Esophagus muscularis mucosa (tissue), 4 donors: ENCODE measurements around the gene PPP6R3. TPM values are rescaled to one million over a fixed set of nuclear protein-coding genes. Genes with fewer than 3 reads are reported as not detected.

Experiments
- DNase-seq: peaks from one replicate; pipeline ENCODE4 v3.0.0-alpha.2; 2017; ENCODE audit errors: extremely low spot score
- H3K27ac ChIP-seq, 4 donors: fragments of 200-600 bp; sonication (generic); replicated peaks in 1 of 4; 1 replicate in 3 of 4; 2 replicates in 1 of 4; pipeline ENCODE4 v1.5.1; 2016 to 2019; ENCODE audit warnings: mild to moderate bottlenecking in 1 of 4
- H3K27me3 ChIP-seq, 4 donors: fragments of 200-600 bp; sonication (generic); one replicate each; pipeline versions ENCODE4 v1.5.1 to v1.6.0; 2016 to 2019
- H3K36me3 ChIP-seq, 4 donors: fragments of 200-600 bp; sonication (generic); one replicate each; pipeline ENCODE4 v1.5.1; 2016 to 2019
- H3K4me1 ChIP-seq, 4 donors: fragments of 200-600 bp; sonication (generic); one replicate each; pipeline ENCODE4 v1.5.1; 2016 to 2019
- H3K4me3 ChIP-seq, 4 donors: fragments of 200-600 bp; sonication (generic); 1 replicate in 2 of 4; 2 replicates in 2 of 4; pipeline ENCODE4 v1.5.1; 2016 to 2019; ENCODE audit warnings: mild to moderate bottlenecking in 4 of 4, moderate library complexity in 1 of 4
- H3K9me3 ChIP-seq, 4 donors: fragments of 200-600 bp; sonication (generic); 1 replicate in 3 of 4; 2 replicates in 1 of 4; pipeline ENCODE4 v1.5.1; 2016 to 2019
- EP300 ChIP-seq: sonication (generic); formaldehyde crosslinking; IDR thresholded peaks from one replicate; pipeline ENCODE4 v1.6.1; 2017; ENCODE audit warnings: antibody characterized with exemption
- POLR2A ChIP-seq: fragments of 450-650 bp; IDR thresholded peaks from one replicate; pipeline ENCODE4 v1.6.1; 2017; ENCODE audit warnings: antibody characterized with exemption, moderate library complexity, mild to moderate bottlenecking, low read depth
- POLR2AphosphoS5 ChIP-seq, 2 donors: sonication (generic); formaldehyde crosslinking; IDR thresholded peaks; one replicate each; pipeline ENCODE4 v1.6.1; 2017; ENCODE audit warnings: antibody characterized with exemption in 2 of 2
- WGBS: methylation state at CpG from one replicate; pipeline ENCODE4 v1.1.5; 2018; 5-methylcytosine and 5-hydroxymethylcytosine counted together
- intact Hi-C: fragments of 100-400 bp; cut with DNase I; formaldehyde crosslinking; loops from one replicate; pipeline ENCODE4 v1.15.1; 2023
- total RNA-seq, 4 donors: library from RNA; depleted of rRNA; stranded (reverse); fragments of >200 nt; gene quantifications; one replicate each; pipeline versions ENCODE4 v1.1.0 to v1.2.1, GENCODE V29; 2016
- TF ChIP-seq, protein P1 (sequence below), 3 experiments: fragments of 200-600 bp in 2 of 3; fragments of 450-650 bp in 1 of 3; sonication (generic) in 2 of 3; IDR thresholded peaks; one replicate each; pipeline ENCODE4 v1.5.1; 2017 to 2019; ENCODE audit warnings: antibody characterized with exemption in 3 of 3, mild to moderate bottlenecking in 2 of 3, moderate library complexity in 1 of 3

PPP6R3 gene
- total RNA-seq, 4 donors from 2014 or later: 106 to 132 (median 116) TPM

- no peak for DNase-seq
- intact Hi-C loops: no loop called here
- 85% methylated on average over 5 of the region's 5 CpGs for WGBS
- TF ChIP-seq, protein P1, sequence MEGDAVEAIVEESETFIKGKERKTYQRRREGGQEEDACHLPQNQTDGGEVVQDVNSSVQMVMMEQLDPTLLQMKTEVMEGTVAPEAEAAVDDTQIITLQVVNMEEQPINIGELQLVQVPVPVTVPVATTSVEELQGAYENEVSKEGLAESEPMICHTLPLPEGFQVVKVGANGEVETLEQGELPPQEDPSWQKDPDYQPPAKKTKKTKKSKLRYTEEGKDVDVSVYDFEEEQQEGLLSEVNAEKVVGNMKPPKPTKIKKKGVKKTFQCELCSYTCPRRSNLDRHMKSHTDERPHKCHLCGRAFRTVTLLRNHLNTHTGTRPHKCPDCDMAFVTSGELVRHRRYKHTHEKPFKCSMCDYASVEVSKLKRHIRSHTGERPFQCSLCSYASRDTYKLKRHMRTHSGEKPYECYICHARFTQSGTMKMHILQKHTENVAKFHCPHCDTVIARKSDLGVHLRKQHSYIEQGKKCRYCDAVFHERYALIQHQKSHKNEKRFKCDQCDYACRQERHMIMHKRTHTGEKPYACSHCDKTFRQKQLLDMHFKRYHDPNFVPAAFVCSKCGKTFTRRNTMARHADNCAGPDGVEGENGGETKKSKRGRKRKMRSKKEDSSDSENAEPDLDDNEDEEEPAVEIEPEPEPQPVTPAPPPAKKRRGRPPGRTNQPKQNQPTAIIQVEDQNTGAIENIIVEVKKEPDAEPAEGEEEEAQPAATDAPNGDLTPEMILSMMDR (IDR thresholded peaks at IDR 0.05): no peak
- TF ChIP-seq POLR2A: no peak
- H3K4me1 ChIP-seq: peaks cover 0 to 14% (median 0%) of the 10 kb centered on the region in 4 donors
- H3K4me3 ChIP-seq: no peak overlapping the region
- peaks cover 0 to 13% (median 11%) of the 10 kb centered on the region in 4 donors for H3K9me3 ChIP-seq
- no peaks in the 10 kb centered on the region for H3K27me3 ChIP-seq
- peaks cover 59 to 100% (median 90%) of the 10 kb centered on the region in 4 donors for H3K36me3 ChIP-seq
- no peak overlapping the region for H3K27ac ChIP-seq
Measured at GRCh38 chr11:68430384-68430783, 30.2 kb upstream of the PPP6R3 start.

DNA sequence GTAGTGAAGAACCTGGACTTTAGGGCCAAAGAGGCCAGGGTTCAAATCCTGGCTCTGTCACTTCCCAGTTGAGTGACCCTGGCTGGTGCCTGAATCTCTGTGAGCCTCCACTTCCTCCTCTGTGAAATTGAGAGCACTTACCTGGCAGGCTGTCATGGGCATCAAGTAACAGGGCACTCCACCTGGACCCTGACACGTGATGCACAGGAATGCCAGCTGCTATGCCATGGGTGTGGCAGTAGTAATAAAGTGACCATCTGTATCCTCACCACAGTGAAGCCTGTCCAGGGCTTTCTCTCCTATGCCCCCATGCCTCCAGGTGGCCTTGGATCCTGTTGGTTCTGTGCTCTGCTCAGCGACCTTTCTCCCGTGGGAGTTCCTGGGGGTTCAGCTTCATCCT is 29.8 kb upstream of the PPP6R3 start:
- Histone ChIP-seq H3K4me1 (peaks cover 0 to 14% (median 0%) of the 10 kb centered on the region in 4 donors), H3K9me3 (peaks cover 0 to 13% (median 11%) of the 10 kb centered on the region in 4 donors), H3K27ac (no peak overlapping the region), H3K4me3 (no peak overlapping the region), H3K36me3 (peaks cover 55 to 100% (median 89%) of the 10 kb centered on the region in 4 donors), H3K27me3 (no peaks in the 10 kb centered on the region)
- no peak for DNase-seq
- intact Hi-C loops: no loop called here
- TF ChIP-seq POLR2AphosphoS5 (IDR thresholded peaks at IDR 0.05) (no peak), EP300 (no peak), POLR2A (no peak)
- TF ChIP-seq, protein P1 (IDR thresholded peaks at IDR 0.05): no peak
- 88% methylated on average over 2 of the region's 3 CpGs for WGBS

GRCh38 chr11:68431984-68432645 is 28.4 kb upstream of the PPP6R3 start:
- H3K4me3 ChIP-seq: no peak overlapping the region
- H3K27ac ChIP-seq: no peak overlapping the region
- peaks cover 0 to 13% (median 11%) of the 10 kb centered on the region in 4 donors for H3K9me3 ChIP-seq
- TF ChIP-seq EP300 (no peak), POLR2A (no peak), POLR2AphosphoS5 (IDR thresholded peaks at IDR 0.05) (no peak)
- TF ChIP-seq, protein P1 (IDR thresholded peaks at IDR 0.05): no peak
- intact Hi-C loops: no loop called here
- 88% methylated on average over 19 of the region's 24 CpGs for WGBS
- H3K27me3 ChIP-seq: no peaks in the 10 kb centered on the region
- peaks cover 4 to 20% (median 8%) of the 10 kb centered on the region in 4 donors for H3K4me1 ChIP-seq
- H3K36me3 ChIP-seq: peaks cover 42 to 100% (median 88%) of the 10 kb centered on the region in 4 donors
- DNase-seq: no peak

GRCh38 chr11:68432874-68433273 is 27.7 kb upstream of the PPP6R3 start:
- Histone ChIP-seq H3K4me1 (peaks cover 12 to 23% (median 15%) of the 10 kb centered on the region in 4 donors), H3K27ac (no peak overlapping the region), H3K36me3 (peaks cover 42 to 100% (median 87%) of the 10 kb centered on the region in 4 donors), H3K9me3 (peaks cover 0 to 13% (median 11%) of the 10 kb centered on the region in 4 donors), H3K4me3 (no peak overlapping the region), H3K27me3 (no peaks in the 10 kb centered on the region)
- DNase-seq: no peak
- WGBS: 79% methylated on average over 16 of the region's 17 CpGs
- intact Hi-C loops: no loop called here
- TF ChIP-seq POLR2A (no peak), POLR2AphosphoS5 (IDR thresholded peaks at IDR 0.05) (no peak), EP300 (no peak)
- TF ChIP-seq, protein P1 (IDR thresholded peaks at IDR 0.05): no peak
